ENCODE data around the gene TDRD10. TPM values are rescaled to one million over a fixed set of nuclear protein-coding genes. Genes with fewer than 3 reads are reported as not detected.
A peak's percentile ranks its signal among the peaks of the same experiment; 100 is the strongest.

Gene TDRD10
- total and polyA plus RNA-seq, 4 experiments from 2014 or later = not detected

DNA sequence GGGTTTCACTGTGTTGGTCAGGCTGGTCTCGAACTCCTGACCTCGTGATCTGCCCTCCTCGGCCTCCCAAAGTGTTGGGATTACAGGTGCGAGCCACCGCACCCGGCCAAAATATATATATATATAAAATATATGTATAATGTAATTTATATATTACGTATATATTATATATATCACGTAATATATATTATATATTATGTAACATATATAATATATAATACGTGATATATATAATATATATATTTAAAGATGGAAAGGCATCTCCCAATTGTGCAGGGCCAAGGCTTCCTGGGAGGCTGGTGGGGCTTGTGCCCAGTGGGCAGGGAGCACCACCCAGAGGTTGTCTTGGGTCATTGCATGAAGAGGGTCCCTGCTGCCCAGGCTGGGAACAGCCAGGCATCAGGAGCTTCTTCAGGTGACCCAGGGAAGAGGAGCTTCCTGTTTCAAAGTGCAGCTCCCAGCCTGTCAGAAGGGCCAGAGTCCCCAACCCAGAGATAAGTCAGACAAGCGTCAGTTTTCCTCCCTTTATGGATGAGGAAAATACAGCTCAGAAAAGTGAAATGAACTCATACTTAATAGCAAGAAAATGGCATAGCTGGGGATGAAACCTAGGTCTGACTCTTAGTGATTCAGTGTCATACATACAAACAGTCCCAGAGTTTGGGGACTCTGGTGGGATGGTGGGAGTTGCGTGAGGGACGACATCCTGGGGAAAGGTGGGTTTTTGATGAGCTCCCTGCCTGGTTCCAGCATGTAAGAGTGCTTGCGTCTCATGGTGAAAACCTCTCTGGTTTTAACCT lies 44.4 kb downstream of the TDRD10 start:
- Mint-ChIP-seq H3K9me3 (no peaks in the 10 kb centered on the region), H3K4me3 (no peak overlapping the region), H3K27ac (peak overlapping the region in 4 of 7 donors; percentile 25 to 67 (median 43)), H3K4me1 (peaks cover 7 to 21% (median 13%) of the 10 kb centered on the region in 4 donors), H3K36me3 (peaks cover 27 to 31% of the 10 kb centered on the region in 2 donors), H3K27me3 (no peaks in the 10 kb centered on the region)
- ChIA-PET POLR2A (ENCODE audit: partially characterized antibody) (interaction anchor here (1.1 to 1.4 kb wide), 2 partner anchors 65 to 67 kb away, joined by 3 to 6 read pairs; no protein-coding TSS in a partner anchor), CTCF (ENCODE audit: partially characterized antibody) (interaction anchor here (0.7 to 3.1 kb wide), 18 partner anchors 9 to 539 kb away, joined by 3 to 104 read pairs (median 4); partner anchors contain the start of gene UBE2Q1)
- peaks cover 30% of the 10 kb centered on the region for H3K36me3 ChIP-seq (ENCODE audit: insufficient read depth, low read length)
- H3K9me3 ChIP-seq (ENCODE audit: control insufficient read depth in 1 of 2, low read length in 2 of 2) = no peaks in the 10 kb centered on the region
- H3K27ac ChIP-seq (ENCODE audit: low read depth, low read length) = no peak overlapping the region
- H3K4me3 ChIP-seq (ENCODE audit: low read length in 2 of 2) = no peak overlapping the region
- no peaks in the 10 kb centered on the region for H3K27me3 ChIP-seq (ENCODE audit: insufficient read depth, low read length)
- peak; percentile 36 to 53 (median 47) for DNase-seq
- H3K4me1 ChIP-seq (ENCODE audit: insufficient read depth, low read length) = peaks cover 13% of the 10 kb centered on the region
- intact Hi-C loops (cut with micrococcal nuclease) = loop anchor here (1.0 to 2.0 kb wide), 2 partner anchors 66 to 142 kb away; partner anchors contain the start of gene IL6R

- Histone ChIP-seq H3K27me3 (ENCODE audit: insufficient read depth, low read length) (no peaks in the 10 kb centered on the region), H3K36me3 (ENCODE audit: insufficient read depth, low read length) (peaks cover 38% of the 10 kb centered on the region), H3K4me3 (ENCODE audit: low read length in 2 of 2) (no peak overlapping the region), H3K27ac (ENCODE audit: low read depth, low read length) (no peak overlapping the region), H3K4me1 (ENCODE audit: insufficient read depth, low read length) (peaks cover 13% of the 10 kb centered on the region), H3K9me3 (ENCODE audit: control insufficient read depth in 1 of 2, low read length in 2 of 2) (no peaks in the 10 kb centered on the region)
- peak in 1 of 5 donors; percentile 12 for DNase-seq
- POLR2A ChIA-PET (ENCODE audit: partially characterized antibody) = interaction anchor here (1.1 to 1.4 kb wide), 2 partner anchors 66 to 68 kb away, joined by 3 to 6 read pairs; no protein-coding TSS in a partner anchor
- no peak overlapping the region for H3K4me3 Mint-ChIP-seq
- intact Hi-C loops (cut with micrococcal nuclease) = loop anchor here (2.0 kb wide), 1 partner anchor 142 kb away; the partner anchor contains the start of gene IL6R
- no peaks in the 10 kb centered on the region for H3K27me3 Mint-ChIP-seq
- H3K27ac Mint-ChIP-seq = peak overlapping the region in 1 of 7 donors; percentile 45
- peaks cover 7 to 21% (median 14%) of the 10 kb centered on the region in 4 donors for H3K4me1 Mint-ChIP-seq
- no peaks in the 10 kb centered on the region for H3K9me3 Mint-ChIP-seq
- peaks cover 33 to 38% of the 10 kb centered on the region in 2 donors for H3K36me3 Mint-ChIP-seq
- CTCF ChIA-PET (ENCODE audit: partially characterized antibody) = interaction anchor here (0.7 to 3.1 kb wide), 16 partner anchors 8 to 383 kb away, joined by 3 to 104 read pairs (median 4); partner anchors contain the start of gene UBE2Q1
Measured at GRCh38 chr1:154547105-154547732, 45.2 kb downstream of the TDRD10 start.

- ChIA-PET POLR2A (ENCODE audit: partially characterized antibody) (no interaction called here), CTCF (ENCODE audit: partially characterized antibody) (interaction anchor here (1.0 to 2.4 kb wide), 2 partner anchors 68 to 212 kb away, joined by 3 to 13 read pairs; no protein-coding TSS in a partner anchor)
- H3K9me3 Mint-ChIP-seq = no peaks in the 10 kb centered on the region
- no peaks in the 10 kb centered on the region for H3K27me3 Mint-ChIP-seq
- Histone ChIP-seq H3K4me1 (ENCODE audit: insufficient read depth, low read length) (peaks cover 13% of the 10 kb centered on the region), H3K9me3 (ENCODE audit: control insufficient read depth in 1 of 2, low read length in 2 of 2) (no peaks in the 10 kb centered on the region), H3K27ac (ENCODE audit: low read depth, low read length) (no peak overlapping the region), H3K4me3 (ENCODE audit: low read length in 2 of 2) (no peak overlapping the region), H3K27me3 (ENCODE audit: insufficient read depth, low read length) (no peaks in the 10 kb centered on the region), H3K36me3 (ENCODE audit: insufficient read depth, low read length) (peaks cover 46% of the 10 kb centered on the region)
- intact Hi-C loops (cut with micrococcal nuclease) = no loop called here
- H3K27ac Mint-ChIP-seq = peak overlapping the region in 4 of 7 donors; percentile 34 to 65 (median 48)
- peaks cover 39 to 47% of the 10 kb centered on the region in 2 donors for H3K36me3 Mint-ChIP-seq
- no peak overlapping the region for H3K4me3 Mint-ChIP-seq
- DNase-seq = peak in 1 of 5 donors; percentile 9
- peaks cover 7 to 21% (median 14%) of the 10 kb centered on the region in 4 donors for H3K4me1 Mint-ChIP-seq
Measured at GRCh38 chr1:154548028-154548427, 46.0 kb downstream of the TDRD10 start.

- Histone ChIP-seq H3K9me3 (ENCODE audit: control insufficient read depth in 1 of 2, low read length in 2 of 2) (no peaks in the 10 kb centered on the region), H3K27ac (ENCODE audit: low read depth, low read length) (no peak overlapping the region), H3K36me3 (ENCODE audit: insufficient read depth, low read length) (peaks cover 59% of the 10 kb centered on the region), H3K4me3 (ENCODE audit: low read length in 2 of 2) (no peak overlapping the region), H3K27me3 (ENCODE audit: insufficient read depth, low read length) (no peaks in the 10 kb centered on the region), H3K4me1 (ENCODE audit: insufficient read depth, low read length) (peaks cover 13% of the 10 kb centered on the region)
- POLR2A ChIA-PET (ENCODE audit: partially characterized antibody) = interaction anchor here (1.0 kb wide), 1 partner anchor 9 kb away, joined by 3 read pairs; no protein-coding TSS in a partner anchor
- Mint-ChIP-seq H3K27ac (peak overlapping the region in 4 of 7 donors; percentile 22 to 53 (median 36)), H3K4me3 (no peak overlapping the region), H3K27me3 (no peaks in the 10 kb centered on the region), H3K4me1 (peaks cover 7 to 31% (median 16%) of the 10 kb centered on the region in 4 donors), H3K36me3 (peaks cover 49 to 59% of the 10 kb centered on the region in 2 donors), H3K9me3 (no peaks in the 10 kb centered on the region)
- CTCF ChIA-PET (ENCODE audit: partially characterized antibody) = interaction anchor here (0.7 to 2.4 kb wide), 3 partner anchors 70 to 329 kb away, joined by 3 to 13 read pairs (median 3); no protein-coding TSS in a partner anchor
- intact Hi-C loops (cut with micrococcal nuclease) = no loop called here
- peak in 1 of 5 donors; percentile 17 for DNase-seq
Measured at GRCh38 chr1:154549202-154549770, 47.3 kb downstream of the TDRD10 start.

GRCh38 chr1:154550070-154550469 lies 48.1 kb downstream of the TDRD10 start:
- peaks cover 56 to 67% of the 10 kb centered on the region in 2 donors for H3K36me3 Mint-ChIP-seq

GRCh38 chr1:154550657-154551056 lies 48.6 kb downstream of the TDRD10 start:
- no peak overlapping the region for H3K4me3 Mint-ChIP-seq
- peaks cover 62 to 73% of the 10 kb centered on the region in 2 donors for H3K36me3 Mint-ChIP-seq

More at GRCh38 chr1:154550070-154550469, 48.1 kb downstream of the TDRD10 start:
- intact Hi-C loops (cut with micrococcal nuclease) = loop anchor here (10.0 kb wide), 1 partner anchor 225 kb away; the partner anchor contains the start of genes AQP10 and ATP8B2
- Mint-ChIP-seq H3K4me3 (no peak overlapping the region), H3K27ac (peak overlapping the region in 2 of 7 donors; percentile 26 to 90), H3K4me1 (peaks cover 10 to 37% (median 18%) of the 10 kb centered on the region in 4 donors), H3K9me3 (no peaks in the 10 kb centered on the region), H3K27me3 (no peaks in the 10 kb centered on the region)
- Histone ChIP-seq H3K27me3 (ENCODE audit: insufficient read depth, low read length) (no peaks in the 10 kb centered on the region), H3K27ac (ENCODE audit: low read depth, low read length) (no peak overlapping the region), H3K4me3 (ENCODE audit: low read length in 2 of 2) (no peak overlapping the region), H3K9me3 (ENCODE audit: control insufficient read depth in 1 of 2, low read length in 2 of 2) (no peaks in the 10 kb centered on the region), H3K4me1 (ENCODE audit: insufficient read depth, low read length) (peaks cover 13% of the 10 kb centered on the region), H3K36me3 (ENCODE audit: insufficient read depth, low read length) (peaks cover 66% of the 10 kb centered on the region)
- ChIA-PET CTCF (ENCODE audit: partially characterized antibody) (interaction anchor here (2.4 kb wide), 1 partner anchor 70 kb away, joined by 13 read pairs; no protein-coding TSS in a partner anchor), POLR2A (ENCODE audit: partially characterized antibody) (interaction anchor here (1.0 kb wide), 1 partner anchor 8 kb away, joined by 3 read pairs; no protein-coding TSS in a partner anchor)
- DNase-seq = no peak

More at GRCh38 chr1:154550657-154551056, 48.6 kb downstream of the TDRD10 start:
- intact Hi-C loops (cut with micrococcal nuclease) = loop anchor here (10.0 kb wide), 1 partner anchor 226 kb away; the partner anchor contains the start of genes AQP10 and ATP8B2
- POLR2A ChIA-PET (ENCODE audit: partially characterized antibody) = interaction anchor here (1.6 kb wide), 1 partner anchor 24 kb away, joined by 3 read pairs; no protein-coding TSS in a partner anchor
- H3K36me3 ChIP-seq (ENCODE audit: insufficient read depth, low read length) = peaks cover 72% of the 10 kb centered on the region
- no peaks in the 10 kb centered on the region for H3K9me3 Mint-ChIP-seq
- no peaks in the 10 kb centered on the region for H3K27me3 ChIP-seq (ENCODE audit: insufficient read depth, low read length)
- peaks cover 10 to 40% (median 22%) of the 10 kb centered on the region in 4 donors for H3K4me1 Mint-ChIP-seq
- H3K9me3 ChIP-seq (ENCODE audit: control insufficient read depth in 1 of 2, low read length in 2 of 2) = no peaks in the 10 kb centered on the region
- H3K27ac ChIP-seq (ENCODE audit: low read depth, low read length) = no peak overlapping the region
- no peaks in the 10 kb centered on the region for H3K27me3 Mint-ChIP-seq
- H3K4me3 ChIP-seq (ENCODE audit: low read length in 2 of 2) = no peak overlapping the region
- peak overlapping the region in 1 of 7 donors; percentile 2 for H3K27ac Mint-ChIP-seq
- CTCF ChIA-PET (ENCODE audit: partially characterized antibody) = interaction anchor here (1.6 kb wide), 1 partner anchor 71 kb away, joined by 5 read pairs; no protein-coding TSS in a partner anchor
- no peak for DNase-seq
- peaks cover 18% of the 10 kb centered on the region for H3K4me1 ChIP-seq (ENCODE audit: insufficient read depth, low read length)
